Activated CD8-positive, alpha-beta memory T cell treated with anti-CD3 and anti-CD28 coated beads, Interleukin-2, amount 50 U/mL, for 1 hour (primary cell): Measurements from ENCODE around the gene AHRR.

Experiments
- DNase-seq: peaks from one replicate; pipeline ENCODE4 v3.0.0-alpha.2; 2020; ENCODE audit errors: extremely low read depth

AHRR gene

DNA sequence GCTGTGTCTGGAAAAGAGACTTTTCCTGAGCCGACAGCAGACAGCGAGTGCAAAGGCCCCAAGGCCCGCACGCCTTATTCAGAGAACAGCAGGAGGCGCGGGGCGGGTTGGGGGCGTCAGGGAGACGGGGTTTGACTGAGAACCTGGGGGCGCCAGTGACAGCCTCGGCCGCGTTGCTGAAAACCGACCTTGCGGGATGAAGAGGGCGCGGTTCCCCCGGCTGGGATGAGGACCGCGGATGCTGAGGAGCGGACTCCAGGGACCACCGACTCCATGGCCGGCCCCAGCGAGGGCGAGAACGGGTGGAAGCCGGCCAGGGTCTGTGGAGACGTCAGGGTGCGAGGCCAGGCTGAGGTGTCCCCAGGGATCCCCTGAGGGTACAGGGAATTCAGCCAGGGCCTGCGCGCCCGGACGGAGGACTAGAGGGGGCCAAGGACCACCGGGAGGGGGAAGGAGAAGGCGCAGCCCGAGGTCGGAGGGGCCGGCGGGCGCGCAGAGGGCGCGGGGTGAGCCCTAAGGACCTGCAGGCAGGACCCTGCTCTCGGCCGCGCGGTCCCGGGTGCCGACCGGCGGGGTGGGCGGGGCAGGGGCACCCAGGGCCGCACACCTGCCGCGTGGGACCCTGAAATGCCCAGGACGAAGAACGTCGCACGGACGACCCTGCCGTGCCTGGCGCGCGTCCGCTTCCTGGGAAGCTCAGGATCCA, 837 bp upstream of the AHRR start:
- no peak for DNase-seq

DNA sequence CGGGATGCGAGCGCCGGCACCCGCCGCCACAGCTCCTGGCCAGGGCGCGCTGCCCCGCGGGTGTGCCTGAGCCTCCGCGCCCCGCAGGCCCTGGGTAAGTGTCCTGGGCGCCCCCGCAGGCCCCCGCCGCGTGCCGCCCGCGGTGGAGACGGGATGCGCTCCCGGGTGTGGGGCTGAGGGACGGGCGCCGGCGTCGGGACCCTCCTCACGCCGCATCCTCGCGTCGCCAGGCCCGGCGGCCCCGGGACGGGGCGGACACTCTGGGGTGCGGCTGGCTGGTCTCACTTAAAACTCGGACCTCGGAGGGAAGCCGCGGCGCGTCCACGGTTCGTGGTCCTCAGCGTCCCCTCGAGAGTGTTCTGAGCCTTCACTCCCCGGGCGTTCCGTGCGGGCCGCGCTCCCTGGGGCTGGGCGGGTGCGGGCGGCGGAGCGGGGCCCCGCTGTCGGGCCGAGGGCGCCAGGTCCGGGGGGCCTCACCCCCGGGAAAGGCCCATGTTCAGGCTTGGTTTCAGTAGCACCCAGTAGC, 275 bp downstream of the AHRR start:
- DNase-seq, result no peak

DNA sequence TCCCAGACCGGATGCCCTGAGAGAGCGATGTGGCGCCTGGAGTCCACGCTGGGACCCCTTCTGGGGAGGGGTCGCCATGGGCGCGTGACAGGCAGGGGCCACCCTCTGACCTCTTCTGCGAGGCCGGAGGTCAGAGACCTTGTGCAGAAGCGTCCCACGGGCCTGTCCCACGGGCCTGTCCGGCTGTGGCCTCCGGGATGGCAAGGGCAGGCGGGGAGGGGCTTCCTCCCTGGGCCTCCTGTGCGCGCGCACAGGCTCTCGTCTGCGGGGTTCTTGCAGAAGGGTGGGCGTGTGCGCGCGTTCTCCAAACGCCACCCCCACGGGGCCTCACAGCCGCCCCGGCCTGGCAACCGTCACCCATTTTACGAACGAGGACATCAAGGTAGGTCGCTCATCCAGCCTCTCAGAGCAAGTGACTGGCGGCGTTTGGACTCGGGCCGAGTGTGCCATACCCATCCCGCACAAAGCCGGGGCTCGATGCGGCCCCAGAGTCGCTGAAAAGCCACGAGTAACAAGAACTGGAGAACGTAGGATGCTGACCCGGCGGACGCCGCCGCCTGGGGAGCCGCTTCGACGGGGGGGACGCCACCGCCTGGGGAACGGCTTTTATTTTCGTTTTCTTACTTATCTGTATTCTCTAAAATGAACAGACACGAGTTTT, 897 bp downstream of the AHRR start:
- DNase-seq, result no peak

DNA sequence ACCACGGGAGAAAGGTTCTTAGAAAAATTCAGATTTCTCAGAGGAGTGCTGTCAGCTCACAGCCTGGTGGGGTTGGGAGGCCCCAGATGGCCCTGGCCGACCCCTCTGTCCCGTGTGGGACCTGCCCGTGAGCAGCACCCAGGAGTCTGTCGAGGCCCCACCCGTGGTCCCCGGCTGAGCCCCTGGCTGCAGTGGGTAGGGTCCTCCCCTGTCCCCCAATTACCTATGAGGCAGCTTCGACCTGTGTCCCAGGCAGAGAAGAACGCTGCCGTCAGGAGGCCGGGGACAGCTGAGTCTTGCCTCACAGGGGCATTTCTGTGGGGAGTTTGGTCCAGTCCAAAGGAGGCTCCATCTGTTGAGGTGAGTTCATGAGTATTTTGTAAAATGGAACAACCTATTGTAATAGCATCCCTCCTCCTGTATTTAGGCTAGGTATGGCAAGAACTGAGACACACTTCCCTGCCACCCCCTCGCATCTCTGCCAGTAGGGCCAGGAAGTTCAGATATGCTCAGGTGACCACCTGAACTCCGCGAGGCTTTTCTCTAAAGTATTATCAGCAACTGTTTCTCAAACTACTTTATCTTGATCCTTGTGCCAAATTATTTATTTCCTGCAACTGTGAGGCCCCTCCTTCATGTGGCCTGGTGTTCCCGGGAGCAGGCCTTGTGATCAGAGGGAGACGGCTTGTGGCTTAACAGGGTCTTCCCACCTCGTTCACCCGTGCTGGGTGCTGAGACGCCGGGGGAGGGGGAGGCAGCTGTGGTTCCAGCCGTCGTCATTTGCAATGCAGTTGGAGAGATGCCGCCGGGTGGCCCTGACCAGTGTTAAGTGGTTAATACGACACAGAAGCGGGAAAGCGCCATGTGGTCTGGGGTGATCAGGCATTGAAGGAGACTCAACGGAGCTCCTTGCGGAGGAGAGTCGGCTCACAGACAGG, 1.7 kb downstream of the AHRR start:
- no peak for DNase-seq

DNA sequence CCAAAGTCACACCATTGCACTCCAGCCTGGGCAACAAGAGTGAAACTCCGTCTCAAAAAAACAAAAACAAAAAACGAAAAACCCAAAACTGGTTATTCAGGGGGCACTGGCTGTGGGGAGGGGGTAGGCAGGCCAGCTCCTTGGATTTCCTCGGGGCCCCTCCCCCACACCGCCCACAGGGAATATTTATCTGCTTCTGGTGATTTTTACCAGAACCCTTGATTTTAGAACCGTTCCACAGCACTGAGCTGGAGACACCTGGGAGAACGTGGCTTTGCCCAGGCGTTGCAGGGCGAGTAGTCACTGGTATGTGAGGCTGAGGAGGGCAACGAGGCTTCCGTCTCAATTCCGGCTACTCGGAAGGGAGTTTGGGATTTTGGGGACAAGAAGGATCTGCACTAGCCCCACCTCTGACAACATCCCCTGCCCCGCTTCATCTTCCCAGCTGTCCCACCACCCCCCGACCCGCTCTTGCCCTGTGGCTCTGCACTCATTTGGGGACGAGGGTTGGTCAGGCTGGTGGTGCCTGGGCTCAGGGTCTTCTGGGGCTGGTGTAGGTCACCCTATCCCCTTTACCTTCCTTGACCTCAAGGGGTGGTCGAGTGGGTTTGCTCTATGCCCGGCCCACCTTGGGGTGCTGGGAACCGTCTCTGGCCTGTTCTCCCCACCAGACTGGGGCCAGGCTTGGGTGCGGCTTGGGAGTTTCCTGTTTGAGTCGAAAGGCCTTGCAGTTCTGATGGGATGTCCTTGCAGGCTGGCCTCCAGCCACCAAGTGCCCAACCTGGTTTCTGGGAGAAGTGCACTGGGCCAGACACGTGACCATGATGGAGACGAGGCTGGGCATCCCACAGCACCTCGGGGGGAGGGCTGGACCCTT, 3.5 kb downstream of the AHRR start:
- no peak for DNase-seq

DNA sequence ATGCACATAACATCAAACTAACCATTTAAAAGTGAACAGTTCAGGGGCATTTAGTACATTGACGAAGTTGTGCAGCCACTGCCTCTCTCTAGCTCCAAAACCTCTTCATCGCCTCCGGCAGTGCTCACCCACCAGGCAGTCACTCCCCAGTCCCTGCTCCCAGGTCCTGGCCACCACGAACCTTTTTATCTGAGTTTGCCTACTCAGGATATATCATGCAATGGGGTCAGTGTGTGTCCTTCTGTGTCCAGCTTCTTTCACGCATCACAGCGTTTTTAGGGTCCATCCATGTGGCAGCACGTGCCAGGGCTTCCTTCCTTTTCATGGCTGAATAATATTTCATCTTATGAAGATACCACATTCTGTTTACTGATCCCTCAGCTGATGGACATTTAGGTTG, 4.6 kb downstream of the AHRR start:
- no peak for DNase-seq

DNA sequence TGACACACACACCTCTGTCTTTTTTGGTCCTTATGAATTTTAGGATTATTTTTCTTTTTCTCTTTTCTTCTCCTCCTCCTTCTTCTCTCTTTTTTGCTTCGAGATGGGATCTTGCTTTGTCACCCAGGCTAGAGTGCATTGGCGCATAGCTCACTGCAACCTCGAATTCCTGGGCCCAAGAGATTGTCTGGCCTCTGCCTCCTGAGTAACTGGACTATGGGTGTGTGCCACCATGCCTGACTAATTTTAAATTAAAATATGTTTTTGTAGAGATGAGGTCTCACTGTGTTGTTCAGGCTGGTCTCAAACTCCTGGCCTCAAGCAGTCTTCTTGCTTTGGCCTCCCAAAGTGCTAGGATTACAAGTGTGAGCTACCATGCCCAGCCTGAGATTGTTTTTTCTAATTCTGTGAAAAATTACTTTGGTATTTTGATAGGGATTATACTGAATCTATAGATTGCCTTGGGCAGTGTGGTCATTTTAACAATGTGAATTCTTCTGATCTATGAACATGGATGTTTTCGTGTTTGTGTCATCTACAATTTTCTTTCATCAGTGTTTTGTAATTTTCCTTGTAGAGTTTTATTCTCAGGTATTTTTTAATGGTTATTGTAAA, 7.7 kb downstream of the AHRR start:
- DNase-seq, result no peak

DNA sequence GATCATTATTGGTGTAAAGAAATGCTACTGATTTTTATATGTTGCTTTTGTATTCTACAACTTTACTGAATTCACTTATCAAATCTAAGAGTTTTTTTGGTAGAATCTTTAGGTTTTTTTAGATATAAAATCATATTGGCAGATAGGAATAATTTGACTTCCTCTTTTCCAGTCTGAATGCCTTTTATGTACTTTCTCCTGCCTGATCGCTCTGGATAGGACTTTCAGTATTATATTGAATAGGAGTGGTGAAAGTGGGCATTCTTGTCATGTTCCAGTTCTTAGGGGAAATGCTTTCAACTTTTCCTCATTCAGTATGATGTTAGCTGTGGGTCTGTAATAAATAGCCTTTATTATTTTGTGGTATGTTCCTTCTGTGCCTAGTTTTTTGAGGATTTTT, 8.3 kb downstream of the AHRR start:
- no peak for DNase-seq

DNA sequence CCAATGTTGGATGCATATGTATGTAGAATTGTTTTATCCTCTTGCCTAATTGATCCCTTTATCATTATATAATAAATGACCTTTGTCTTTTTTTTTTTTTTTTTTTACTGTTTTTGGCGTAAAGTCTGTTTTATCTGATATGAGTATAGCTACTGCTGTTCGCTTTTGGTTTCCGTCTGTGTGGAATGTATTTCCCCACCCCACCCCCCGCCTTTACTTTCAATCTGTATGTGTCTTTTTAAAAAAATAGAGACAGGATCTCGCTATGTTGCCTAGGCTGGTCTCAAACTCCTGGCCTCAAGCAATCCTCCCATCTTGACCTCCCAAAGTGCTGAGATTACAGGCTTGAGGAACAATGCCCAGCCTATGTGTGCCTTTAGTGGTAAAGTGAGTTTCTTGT, 11.3 kb downstream of the AHRR start:
- no peak for DNase-seq

DNA sequence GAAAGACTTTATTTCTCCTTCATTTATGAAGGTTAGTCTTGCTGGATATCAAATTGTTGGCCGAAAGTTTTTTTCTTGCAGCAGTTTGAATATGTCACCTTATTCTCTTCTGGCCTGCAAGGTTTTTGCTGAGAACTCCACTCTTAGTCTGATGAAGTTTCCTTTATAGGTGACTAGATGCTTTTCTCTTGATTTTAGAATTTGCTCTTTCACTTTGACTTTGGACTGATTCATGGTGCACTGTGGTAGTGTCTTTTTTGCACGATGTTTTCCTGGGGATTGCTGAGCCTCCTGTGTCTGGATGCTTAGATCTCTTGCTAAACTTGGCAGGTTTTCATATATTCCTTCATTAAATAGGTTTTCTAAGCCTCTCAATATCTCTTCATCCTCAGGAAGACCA, 12.4 kb downstream of the AHRR start:
- no peak for DNase-seq

DNA sequence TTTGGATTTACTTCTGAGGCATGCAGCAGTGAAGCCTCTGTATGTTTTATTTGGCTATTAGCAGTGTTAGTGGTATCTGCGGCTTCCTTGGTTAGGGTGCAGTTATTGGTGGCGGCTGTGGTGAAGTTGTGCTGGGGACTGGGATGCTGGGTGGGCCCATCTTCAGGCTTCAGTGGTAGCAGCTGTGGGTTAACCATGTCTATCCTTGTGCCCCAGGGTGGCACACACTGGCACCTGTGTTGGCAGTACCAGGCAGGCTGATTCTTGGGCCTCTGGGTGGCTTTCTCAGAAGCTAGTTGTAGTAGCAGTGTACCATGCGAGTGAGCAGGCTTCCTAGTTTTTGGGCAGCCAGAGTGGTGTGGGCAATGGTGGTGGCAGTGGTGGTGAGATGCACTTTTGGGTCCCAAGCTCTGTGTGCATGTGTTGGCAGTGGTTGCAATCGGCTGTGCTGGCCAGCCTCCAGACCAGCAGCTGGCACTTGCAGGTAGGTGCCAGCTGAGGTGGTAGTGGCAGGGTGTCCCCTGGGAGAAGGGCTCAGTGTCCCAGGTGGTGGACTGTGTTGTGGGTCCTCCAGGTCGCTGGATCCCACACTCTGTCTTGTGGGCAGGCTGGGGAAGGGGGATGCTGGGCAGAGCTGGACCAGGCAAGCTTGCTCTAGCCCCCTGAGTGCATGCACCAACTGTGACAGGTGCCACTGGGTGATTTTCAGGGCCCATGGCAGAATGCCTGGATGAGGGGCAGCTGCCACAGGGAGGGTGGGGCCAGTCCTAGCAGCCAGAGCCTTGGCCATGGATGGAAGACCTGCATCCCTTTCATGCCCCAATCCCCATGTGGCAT, 13.6 kb downstream of the AHRR start:
- DNase-seq, result no peak

DNA sequence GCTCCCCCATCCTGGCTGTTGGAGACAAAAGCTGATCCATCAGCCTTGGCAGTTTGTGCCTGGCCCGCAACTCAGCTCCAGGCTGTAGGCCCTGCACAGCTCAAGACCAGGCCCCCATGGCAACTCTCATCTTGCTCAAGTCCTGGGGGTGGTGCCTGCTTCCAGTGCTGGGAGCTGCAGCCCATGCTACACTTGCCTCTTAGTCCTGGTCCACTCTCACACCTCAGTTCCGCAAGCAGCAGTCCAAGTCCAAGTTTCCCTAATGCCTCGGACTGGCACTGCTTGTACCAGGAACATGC, 14.2 kb downstream of the AHRR start:
- no peak for DNase-seq

DNA sequence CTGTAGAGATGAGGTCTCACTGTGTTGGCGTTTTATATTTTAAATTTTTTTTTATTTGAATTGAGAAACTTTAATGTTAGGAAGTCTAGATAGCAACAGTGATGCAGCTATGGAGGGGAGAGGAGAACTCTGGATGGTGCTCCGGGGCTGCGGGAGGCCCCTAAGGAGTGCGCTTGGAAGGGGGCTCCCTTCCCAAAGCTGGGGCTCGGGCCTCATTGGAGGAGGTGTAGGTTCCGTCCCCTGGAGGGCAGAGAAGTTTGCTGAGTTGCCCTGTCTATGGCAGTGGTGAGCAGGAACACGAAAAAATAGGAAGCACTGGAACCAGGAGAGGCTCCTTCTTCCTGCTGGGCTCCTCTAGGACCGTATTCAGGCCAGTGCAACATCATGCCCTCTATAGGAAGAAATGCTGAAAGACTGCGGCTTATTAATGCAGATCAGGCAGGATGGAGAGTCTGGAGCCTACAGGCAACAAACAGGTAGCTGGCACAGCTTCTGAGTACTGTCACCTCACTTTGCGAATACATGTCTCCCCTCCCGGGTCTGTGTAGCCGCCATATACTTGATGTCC, 16.1 kb downstream of the AHRR start:
- no peak for DNase-seq

DNA sequence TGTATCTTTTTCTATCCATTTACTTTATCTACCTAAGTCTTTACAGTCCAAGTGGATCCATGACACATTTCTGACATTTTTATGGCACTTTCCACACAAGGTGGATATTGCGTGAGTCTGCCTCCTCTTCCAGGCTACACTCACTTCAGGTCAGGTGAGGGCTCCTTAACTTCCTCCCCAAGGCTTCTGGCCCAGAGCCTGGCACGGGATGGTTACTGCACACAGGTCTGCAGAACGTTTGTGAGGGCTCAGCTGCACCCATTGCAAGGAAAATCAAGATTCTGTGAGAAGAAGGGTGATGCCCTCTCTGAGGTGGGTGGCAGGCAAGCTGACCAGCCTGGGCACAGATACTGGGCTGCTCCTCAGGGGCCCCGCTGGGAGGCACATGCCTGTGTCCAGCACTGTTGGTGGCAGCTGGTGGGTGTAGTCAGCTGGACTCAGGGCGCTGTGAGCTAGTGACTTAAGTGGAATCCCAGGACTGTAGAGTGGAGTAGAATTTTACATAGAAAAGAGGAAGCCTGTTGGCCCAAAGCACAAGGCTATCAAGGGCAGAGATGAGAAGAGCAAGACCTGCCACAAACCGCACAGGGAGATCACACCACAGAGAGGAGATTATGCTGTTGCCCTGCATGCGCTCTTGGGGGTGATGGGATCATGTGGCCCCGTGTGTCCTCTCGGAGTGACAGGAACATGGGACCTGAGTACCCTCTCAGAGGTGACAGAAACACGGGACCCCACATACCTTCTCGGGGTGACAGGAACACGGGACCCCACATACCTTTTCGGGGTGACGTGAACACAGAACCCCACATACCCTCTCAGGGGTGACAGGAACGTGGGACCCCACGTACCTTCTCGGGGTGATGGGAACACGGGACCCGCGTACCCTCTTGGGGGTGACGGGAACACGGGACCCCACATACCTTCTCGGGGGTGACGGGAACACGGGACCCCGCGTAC, 21.3 kb downstream of the AHRR start:
- DNase-seq, result no peak

DNA sequence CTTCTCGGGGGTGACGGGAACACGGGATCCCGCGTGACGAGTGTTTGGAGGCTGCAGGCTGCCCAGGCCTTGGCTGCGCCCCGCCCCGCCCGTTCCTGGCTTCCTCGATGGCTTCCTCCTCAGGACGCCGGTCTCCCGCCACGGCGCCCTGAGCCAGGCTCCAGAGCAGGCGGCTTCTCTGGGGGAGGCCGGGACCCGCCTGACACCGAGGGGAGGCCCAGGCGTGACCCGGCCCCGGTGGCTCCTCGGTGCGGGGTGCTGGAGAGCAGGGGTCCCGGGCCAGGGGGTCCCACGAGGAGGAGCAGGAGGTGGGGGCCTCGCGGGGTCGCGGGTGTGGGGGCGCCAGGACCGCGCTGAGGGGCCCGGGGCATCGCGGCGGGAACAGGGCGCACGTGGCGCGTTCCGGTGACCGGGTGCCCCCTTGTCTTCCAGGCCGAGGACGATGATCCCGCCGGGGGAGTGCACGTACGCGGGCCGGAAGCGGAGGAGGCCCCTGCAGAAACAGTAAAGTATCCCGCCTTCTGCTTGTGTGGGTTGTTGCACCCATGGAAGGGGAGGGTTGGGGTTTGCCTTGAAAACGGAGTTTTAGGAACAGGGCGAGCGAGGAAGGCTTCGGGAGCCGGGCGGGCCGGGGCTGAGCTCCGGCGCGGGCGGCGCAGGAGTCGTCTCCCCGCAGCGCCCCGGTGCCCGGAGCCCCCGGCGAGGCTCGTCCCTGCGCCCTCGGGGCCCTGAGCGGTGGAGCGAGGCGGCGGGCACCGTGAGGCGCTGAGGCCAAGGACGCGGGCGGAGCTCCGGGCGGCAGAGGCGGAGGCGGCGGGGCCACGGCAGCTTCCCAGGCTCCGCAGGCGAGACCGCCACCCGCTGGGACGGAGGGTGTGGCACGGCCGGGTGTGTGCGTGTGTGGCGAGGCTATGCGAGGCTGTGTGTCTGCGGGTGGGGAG, 22.2 kb downstream of the AHRR start:
- no peak for DNase-seq

DNA sequence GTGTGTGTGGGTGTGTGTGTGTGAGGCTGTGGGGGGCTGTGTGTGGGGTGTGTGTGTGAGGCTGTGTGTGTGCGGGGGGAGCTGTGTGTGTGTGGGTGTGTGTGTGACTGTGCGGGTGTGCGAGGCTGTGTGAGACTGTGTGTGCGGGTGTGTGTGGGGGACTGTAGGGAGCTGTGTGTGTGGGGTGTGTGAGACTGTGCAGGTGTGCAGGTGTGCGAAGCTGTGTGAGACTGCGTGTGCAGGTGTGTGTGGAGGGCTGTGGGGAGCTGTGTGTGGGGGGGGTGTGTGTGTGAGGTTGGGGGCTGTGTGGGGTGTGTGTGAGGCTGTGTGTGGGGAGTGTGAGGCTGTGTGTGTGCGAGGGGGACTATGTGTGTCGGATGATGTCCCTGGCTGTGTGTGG, 23.2 kb downstream of the AHRR start:
- DNase-seq, result no peak

DNA sequence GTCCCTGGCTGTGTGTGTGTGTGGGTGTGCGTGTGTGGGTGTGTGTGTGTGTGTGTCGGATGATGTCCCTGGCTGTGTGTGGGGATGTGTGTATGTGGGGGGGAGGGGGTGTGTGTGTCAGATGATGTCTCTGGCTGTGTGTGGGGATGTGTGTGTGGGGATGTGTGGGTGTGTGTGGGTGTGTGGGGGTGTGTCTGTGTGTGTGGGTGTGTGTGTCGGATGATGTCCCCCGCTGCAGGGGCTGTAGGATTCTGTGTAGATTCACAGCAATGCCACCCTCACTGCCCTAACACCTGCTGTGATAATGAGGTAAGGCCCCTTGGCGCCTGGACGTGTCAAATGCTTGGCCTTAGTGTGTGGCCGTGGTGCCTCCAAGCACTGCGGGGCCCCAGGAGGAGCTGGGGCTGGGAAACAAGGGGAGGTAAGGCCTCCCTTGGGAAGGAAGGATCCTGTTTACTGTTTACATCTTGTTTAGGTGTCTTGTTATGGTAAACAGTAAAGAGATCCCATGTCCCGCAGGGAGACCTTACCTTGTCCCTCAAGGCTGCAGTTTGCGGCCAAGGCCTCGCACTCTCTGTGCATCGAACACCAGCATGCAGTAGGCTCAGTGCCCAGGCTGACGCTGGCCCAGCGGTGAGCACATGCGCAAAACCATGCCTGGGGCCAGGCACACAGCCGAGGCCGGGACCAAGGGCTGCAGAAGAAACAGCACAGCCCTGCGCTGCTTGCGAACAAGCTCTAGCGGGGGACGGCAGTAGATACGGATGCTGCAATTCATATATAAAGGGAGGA, 24.1 kb downstream of the AHRR start:
- DNase-seq, result no peak
